Pulmonary artery endothelial cell (primary cell): ENCODE data around the gene RIPPLY1. TPM values are rescaled to one million over a fixed set of nuclear protein-coding genes. Genes with fewer than 3 reads are reported as not detected.
A peak's percentile ranks its signal among the peaks of the same experiment; 100 is the strongest.
"Not testable (repeated sequence)": the region's sequence is repeated elsewhere in the genome, so short reads cannot be mapped to it uniquely, and the experiment has no call there.

Experiments
- DNase-seq: peaks from one replicate; pipeline ENCODE4 v3.0.0-alpha.2; 2011; ENCODE audit warnings: low read depth, low spot score
- total RNA-seq: library from RNA; depleted of rRNA; stranded (reverse); fragments of >200 nt; gene quantifications from 2 replicates; pipeline ENCODE4 v1.2.3, GENCODE V29; 2014

The RIPPLY1 gene
- total RNA-seq, 1 donor from 2014 or later, result not detected

- no peak for DNase-seq
Measured at GRCh38 chrX:106912864-106913263, 9.7 kb upstream of the RIPPLY1 start.

GRCh38 chrX:106906361-106906760, 3.2 kb upstream of the RIPPLY1 start:
- DNase-seq, result no peak

- DNase-seq, result no peak
Measured at GRCh38 chrX:106905064-106905708, 2.0 kb upstream of the RIPPLY1 start.

- DNase-seq, result no peak
Measured at GRCh38 chrX:106903856-106904528, 851 bp upstream of the RIPPLY1 start.

- no peak for DNase-seq
Measured at GRCh38 chrX:106902684-106903083, 457 bp downstream of the RIPPLY1 start.

GRCh38 chrX:106901781-106902219, 1.3 kb downstream of the RIPPLY1 start:
- no peak for DNase-seq

GRCh38 chrX:106901341-106901740, 1.8 kb downstream of the RIPPLY1 start:
- no peak for DNase-seq

GRCh38 chrX:106899841-106900240, 3.3 kb downstream of the RIPPLY1 start:
- no peak for DNase-seq

- no peak for DNase-seq
Measured at GRCh38 chrX:106899276-106899675, 3.9 kb downstream of the RIPPLY1 start.

GRCh38 chrX:106898462-106898861, 4.7 kb downstream of the RIPPLY1 start:
- DNase-seq, result peak; percentile 7

GRCh38 chrX:106897259-106897658, 5.9 kb downstream of the RIPPLY1 start:
- no peak for DNase-seq

GRCh38 chrX:106894978-106895452, 8.1 kb downstream of the RIPPLY1 start:
- DNase-seq, result peak; percentile 32

- peak; percentile 33 for DNase-seq
Measured at GRCh38 chrX:106894392-106894909, 8.7 kb downstream of the RIPPLY1 start.

GRCh38 chrX:106891762-106892460, 11.2 kb downstream of the RIPPLY1 start:
- no peak for DNase-seq

GRCh38 chrX:106889468-106889867, 13.7 kb downstream of the RIPPLY1 start:
- no peak for DNase-seq

- DNase-seq, result no peak
Measured at GRCh38 chrX:106875151-106875550, 28.0 kb downstream of the RIPPLY1 start.

GRCh38 chrX:106874075-106874474, 29.1 kb downstream of the RIPPLY1 start:
- no peak for DNase-seq

GRCh38 chrX:106872796-106873195, 30.3 kb downstream of the RIPPLY1 start:
- not testable (repeated sequence) for DNase-seq

GRCh38 chrX:106863697-106864096, 39.4 kb downstream of the RIPPLY1 start:
- no peak for DNase-seq

- no peak for DNase-seq
Measured at GRCh38 chrX:106862972-106863688, 40.0 kb downstream of the RIPPLY1 start.
